MM.1S (cell line): ENCODE measurements around the gene RPL35A.

ENCODE experiments used
- CTCF ChIP-seq: fragments of 300-600 bp; sonication (generic); IDR thresholded peaks from 2 replicates; pipeline ENCODE4 v1.5.1; 2016; ENCODE audit warnings: antibody characterized with exemption, low read length, mixed read lengths
- EZH2 ChIP-seq: fragments of 300-600 bp; sonication (generic); optimal IDR thresholded peaks from 2 replicates; pipeline ENCODE3; 2017; ENCODE audit warnings: low read depth, mild to moderate bottlenecking, antibody characterized with exemption, low read length, mixed read lengths
- EZH2phosphoT487 ChIP-seq: fragments of 300-600 bp; sonication (generic); IDR thresholded peaks from 2 replicates; pipeline ENCODE4 v1.6.1; 2018; ENCODE audit warnings: antibody characterized with exemption, low read length

- TF ChIP-seq CTCF: no peak
- no peak for TF ChIP-seq EZH2phosphoT487
- no peak for TF ChIP-seq EZH2
These were observed 7.8 kb downstream of the RPL35A start for GRCh38 chr3:197957790-197958133.
